ENCODE data around the gene RNU5D-1.

GRCh38 chr1:44707112-44707881 is 23.7 kb downstream of the RNU5D-1 start:
- TF ChIP-seq, protein P1, sequence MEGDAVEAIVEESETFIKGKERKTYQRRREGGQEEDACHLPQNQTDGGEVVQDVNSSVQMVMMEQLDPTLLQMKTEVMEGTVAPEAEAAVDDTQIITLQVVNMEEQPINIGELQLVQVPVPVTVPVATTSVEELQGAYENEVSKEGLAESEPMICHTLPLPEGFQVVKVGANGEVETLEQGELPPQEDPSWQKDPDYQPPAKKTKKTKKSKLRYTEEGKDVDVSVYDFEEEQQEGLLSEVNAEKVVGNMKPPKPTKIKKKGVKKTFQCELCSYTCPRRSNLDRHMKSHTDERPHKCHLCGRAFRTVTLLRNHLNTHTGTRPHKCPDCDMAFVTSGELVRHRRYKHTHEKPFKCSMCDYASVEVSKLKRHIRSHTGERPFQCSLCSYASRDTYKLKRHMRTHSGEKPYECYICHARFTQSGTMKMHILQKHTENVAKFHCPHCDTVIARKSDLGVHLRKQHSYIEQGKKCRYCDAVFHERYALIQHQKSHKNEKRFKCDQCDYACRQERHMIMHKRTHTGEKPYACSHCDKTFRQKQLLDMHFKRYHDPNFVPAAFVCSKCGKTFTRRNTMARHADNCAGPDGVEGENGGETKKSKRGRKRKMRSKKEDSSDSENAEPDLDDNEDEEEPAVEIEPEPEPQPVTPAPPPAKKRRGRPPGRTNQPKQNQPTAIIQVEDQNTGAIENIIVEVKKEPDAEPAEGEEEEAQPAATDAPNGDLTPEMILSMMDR (IDR thresholded peaks at IDR 0.05): no peak
- no peak for TF ChIP-seq POLR2A (IDR thresholded peaks at IDR 0.05)

Measured in tibial nerve (tissue), 3 donors.